ENCODE results near the gene SUV39H1. TPM values are rescaled to one million over a fixed set of nuclear protein-coding genes. Genes with fewer than 3 reads are reported as not detected.
"Not testable (repeated sequence)": the region's sequence is repeated elsewhere in the genome, so short reads cannot be mapped to it uniquely, and the experiment has no call there.

SUV39H1 gene
- total and polyA plus RNA-seq, 2 donors (not counting 1 experiment from before 2014, with no cell fraction given), result 6.7 to 9.5 TPM

DNA sequence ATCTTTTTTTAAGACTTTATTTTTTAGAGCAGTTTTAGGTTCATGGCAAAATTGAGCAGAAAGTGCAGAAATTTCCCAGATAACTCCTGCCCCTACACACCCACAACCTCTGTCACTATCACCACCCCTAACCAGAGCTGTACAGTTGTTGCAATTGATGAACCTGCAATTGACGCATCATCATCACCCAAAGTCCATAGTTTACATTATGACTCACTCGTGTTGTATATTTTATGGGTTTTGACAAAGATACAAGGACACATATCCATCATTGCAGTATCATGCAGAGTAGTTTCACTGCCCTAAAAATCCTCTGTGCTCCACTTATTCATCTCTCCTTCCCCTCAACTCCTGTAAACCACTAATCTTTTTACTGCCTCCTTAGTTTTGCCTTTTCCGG, 47.4 kb upstream of the SUV39H1 start:
- H3K9me3 ChIP-seq (ENCODE audit: control extremely low read depth in 1 of 3, control insufficient read depth in 2 of 3, insufficient read depth in 1 of 3, low read length in 2 of 3), result no peaks in the 10 kb centered on the region
- H3K27ac ChIP-seq (ENCODE audit: low read length in 2 of 2), result no peak overlapping the region
- no peak for TF ChIP-seq EZH2 (IDR thresholded peaks at IDR 0.05; ENCODE audit: borderline replicate concordance, insufficient read depth, low read depth, low read length, poor library complexity, severe bottlenecking)
- TF ChIP-seq, protein P1, sequence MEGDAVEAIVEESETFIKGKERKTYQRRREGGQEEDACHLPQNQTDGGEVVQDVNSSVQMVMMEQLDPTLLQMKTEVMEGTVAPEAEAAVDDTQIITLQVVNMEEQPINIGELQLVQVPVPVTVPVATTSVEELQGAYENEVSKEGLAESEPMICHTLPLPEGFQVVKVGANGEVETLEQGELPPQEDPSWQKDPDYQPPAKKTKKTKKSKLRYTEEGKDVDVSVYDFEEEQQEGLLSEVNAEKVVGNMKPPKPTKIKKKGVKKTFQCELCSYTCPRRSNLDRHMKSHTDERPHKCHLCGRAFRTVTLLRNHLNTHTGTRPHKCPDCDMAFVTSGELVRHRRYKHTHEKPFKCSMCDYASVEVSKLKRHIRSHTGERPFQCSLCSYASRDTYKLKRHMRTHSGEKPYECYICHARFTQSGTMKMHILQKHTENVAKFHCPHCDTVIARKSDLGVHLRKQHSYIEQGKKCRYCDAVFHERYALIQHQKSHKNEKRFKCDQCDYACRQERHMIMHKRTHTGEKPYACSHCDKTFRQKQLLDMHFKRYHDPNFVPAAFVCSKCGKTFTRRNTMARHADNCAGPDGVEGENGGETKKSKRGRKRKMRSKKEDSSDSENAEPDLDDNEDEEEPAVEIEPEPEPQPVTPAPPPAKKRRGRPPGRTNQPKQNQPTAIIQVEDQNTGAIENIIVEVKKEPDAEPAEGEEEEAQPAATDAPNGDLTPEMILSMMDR (IDR thresholded peaks at IDR 0.05), result no peak
- DNase-seq (no peak), ATAC-seq (ENCODE audit: low read depth) (no peak)
- H2AFZ ChIP-seq (ENCODE audit: insufficient read depth, low read depth, low read length, poor library complexity, severe bottlenecking), result no peak overlapping the region
- Mint-ChIP-seq H3K27me3 (no peaks in the 10 kb centered on the region), H3K4me1 (no peaks in the 10 kb centered on the region), H3K9me3 (ENCODE audit: insufficient read depth) (no peaks in the 10 kb centered on the region), H3K4me3 (no peak overlapping the region), H3K27ac (no peak overlapping the region)
- POLR2A ChIA-PET, result no interaction called here
- no peak overlapping the region for H3K4me2 ChIP-seq (replicated peaks; ENCODE audit: low read depth, low read length, poor library complexity, severe bottlenecking)
- WGBS (ENCODE audit: insufficient coverage), result no CpG with 5 or more reads among the region's 3 CpGs
- no peaks in the 10 kb centered on the region for H3K4me1 ChIP-seq (ENCODE audit: control insufficient read depth in 2 of 2, insufficient read depth in 2 of 2, low read length in 2 of 2)
- no peaks in the 10 kb centered on the region for H3K36me3 ChIP-seq (replicated peaks in 1 of 2; ENCODE audit: control extremely low read depth in 1 of 2, control insufficient read depth in 1 of 2, extremely low read depth in 1 of 2, insufficient read depth in 2 of 2, low read length in 1 of 2)
- CTCF ChIA-PET, result interaction anchor here (0.9 to 2.3 kb wide), 17 partner anchors 14 to 506 kb away, joined by 3 to 20 read pairs (median 4); partner anchors contain the start of genes KCND1, PQBP1 and TIMM17B
- H3K9ac ChIP-seq (ENCODE audit: low read length), result no peak overlapping the region
- H3K27me3 ChIP-seq (replicated peaks in 1 of 4; ENCODE audit: control extremely low read depth in 1 of 4, control insufficient read depth in 3 of 4, insufficient read depth in 4 of 4, low read length in 3 of 4), result no peaks in the 10 kb centered on the region
- H3K79me2 ChIP-seq (ENCODE audit: control insufficient read depth, insufficient read depth, low read length), result no peaks in the 10 kb centered on the region
- H4K20me1 ChIP-seq (ENCODE audit: control insufficient read depth, insufficient read depth, low read length, poor library complexity, severe bottlenecking), result no peaks in the 10 kb centered on the region
- no peak overlapping the region for H3K4me3 ChIP-seq (ENCODE audit: control extremely low read depth in 1 of 5, extremely low read depth in 1 of 5, insufficient read depth in 1 of 5, low read depth in 2 of 5, low read length in 4 of 5)
- intact Hi-C loops (cut with micrococcal nuclease), result loop anchor here (2.0 to 5.0 kb wide), 3 partner anchors 48 to 1188 kb away; partner anchors contain the start of gene SUV39H1

DNA sequence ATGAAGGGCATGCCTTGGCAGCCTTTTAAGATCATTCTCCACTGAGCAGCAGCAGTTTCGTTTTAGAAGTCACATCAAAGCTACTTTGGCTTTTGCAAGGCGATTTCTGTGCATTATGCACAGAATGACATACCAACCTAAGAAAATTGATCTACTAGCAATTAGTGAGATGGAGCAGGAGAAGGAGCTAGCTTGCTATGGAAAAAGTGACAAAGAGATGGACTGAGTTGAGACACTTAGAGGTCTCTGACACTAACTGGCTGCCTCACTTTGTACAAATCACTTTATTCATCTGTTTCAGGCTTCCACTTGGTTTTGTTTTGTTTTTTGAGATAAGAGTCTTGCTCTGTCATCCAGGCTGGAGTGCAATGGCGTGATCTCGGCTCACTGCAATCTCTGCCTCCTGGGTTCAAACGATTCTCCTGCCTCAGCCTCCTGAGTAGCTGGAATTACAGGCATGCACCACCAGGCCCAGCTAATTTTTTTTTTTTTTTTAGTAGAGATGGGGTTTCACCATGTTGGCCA, 44.4 kb upstream of the SUV39H1 start:
- H3K27me3 Mint-ChIP-seq; H3K27ac ChIP-seq (ENCODE audit: low read length in 2 of 2); intact Hi-C loops (cut with micrococcal nuclease); ATAC-seq (ENCODE audit: low read depth); H3K9ac ChIP-seq (ENCODE audit: low read length); H3K4me1 ChIP-seq (ENCODE audit: control insufficient read depth in 2 of 2, insufficient read depth in 2 of 2, low read length in 2 of 2); H3K27ac Mint-ChIP-seq; CTCF ChIA-PET; H3K79me2 ChIP-seq (ENCODE audit: control insufficient read depth, insufficient read depth, low read length); H3K4me1 Mint-ChIP-seq; H3K4me3 Mint-ChIP-seq; DNase-seq; POLR2A ChIA-PET; H3K36me3 ChIP-seq (replicated peaks in 1 of 2; ENCODE audit: control extremely low read depth in 1 of 2, control insufficient read depth in 1 of 2, extremely low read depth in 1 of 2, insufficient read depth in 2 of 2, low read length in 1 of 2); H3K27me3 ChIP-seq (replicated peaks in 1 of 4; ENCODE audit: control extremely low read depth in 1 of 4, control insufficient read depth in 3 of 4, insufficient read depth in 4 of 4, low read length in 3 of 4); H3K4me3 ChIP-seq (ENCODE audit: control extremely low read depth in 1 of 5, extremely low read depth in 1 of 5, insufficient read depth in 1 of 5, low read depth in 2 of 5, low read length in 4 of 5); H3K9me3 ChIP-seq (ENCODE audit: control extremely low read depth in 1 of 3, control insufficient read depth in 2 of 3, insufficient read depth in 1 of 3, low read length in 2 of 3); H3K9me3 Mint-ChIP-seq (ENCODE audit: insufficient read depth); H4K20me1 ChIP-seq (ENCODE audit: control insufficient read depth, insufficient read depth, low read length, poor library complexity, severe bottlenecking); H2AFZ ChIP-seq (ENCODE audit: insufficient read depth, low read depth, low read length, poor library complexity, severe bottlenecking); H3K4me2 ChIP-seq (replicated peaks; ENCODE audit: low read depth, low read length, poor library complexity, severe bottlenecking): not testable (repeated sequence)
- no CpG with 5 or more reads among the region's 5 CpGs for WGBS (ENCODE audit: insufficient coverage)

DNA sequence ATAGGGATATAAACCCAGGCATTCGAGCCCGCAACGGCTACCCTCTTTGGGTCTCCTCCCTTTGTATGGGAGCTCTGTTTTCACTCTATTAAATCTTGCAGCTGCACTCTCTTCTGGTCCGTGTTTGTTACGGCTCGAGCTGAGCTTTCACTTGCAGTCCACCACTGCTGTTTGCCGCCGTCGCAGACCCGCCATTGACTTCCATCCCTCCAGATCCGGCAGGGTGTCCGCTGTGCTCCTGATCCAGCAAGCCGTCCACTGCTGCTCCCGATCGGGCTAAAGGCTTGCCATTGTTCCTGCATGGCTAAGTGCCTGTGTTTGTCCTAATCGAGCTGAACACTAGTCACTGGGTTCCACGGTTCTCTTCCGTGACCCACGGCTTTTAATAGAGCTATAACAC, 41.8 kb upstream of the SUV39H1 start:
- H3K4me1 ChIP-seq (ENCODE audit: control insufficient read depth in 2 of 2, insufficient read depth in 2 of 2, low read length in 2 of 2); H3K4me1 Mint-ChIP-seq; H3K4me2 ChIP-seq (replicated peaks; ENCODE audit: low read depth, low read length, poor library complexity, severe bottlenecking); intact Hi-C loops (cut with micrococcal nuclease); H3K9me3 Mint-ChIP-seq (ENCODE audit: insufficient read depth); H3K9me3 ChIP-seq (ENCODE audit: control extremely low read depth in 1 of 3, control insufficient read depth in 2 of 3, insufficient read depth in 1 of 3, low read length in 2 of 3); H3K27me3 Mint-ChIP-seq; H3K79me2 ChIP-seq (ENCODE audit: control insufficient read depth, insufficient read depth, low read length); H3K36me3 ChIP-seq (replicated peaks in 1 of 2; ENCODE audit: control extremely low read depth in 1 of 2, control insufficient read depth in 1 of 2, extremely low read depth in 1 of 2, insufficient read depth in 2 of 2, low read length in 1 of 2); H3K27me3 ChIP-seq (replicated peaks in 1 of 4; ENCODE audit: control extremely low read depth in 1 of 4, control insufficient read depth in 3 of 4, insufficient read depth in 4 of 4, low read length in 3 of 4); H4K20me1 ChIP-seq (ENCODE audit: control insufficient read depth, insufficient read depth, low read length, poor library complexity, severe bottlenecking); H3K4me3 ChIP-seq (ENCODE audit: control extremely low read depth in 1 of 5, extremely low read depth in 1 of 5, insufficient read depth in 1 of 5, low read depth in 2 of 5, low read length in 4 of 5); POLR2A ChIA-PET; H3K27ac Mint-ChIP-seq; ATAC-seq (ENCODE audit: low read depth); H3K27ac ChIP-seq (ENCODE audit: low read length in 2 of 2); H2AFZ ChIP-seq (ENCODE audit: insufficient read depth, low read depth, low read length, poor library complexity, severe bottlenecking); CTCF ChIA-PET; H3K4me3 Mint-ChIP-seq; DNase-seq; H3K9ac ChIP-seq (ENCODE audit: low read length): not testable (repeated sequence)
- 87% methylated on average over 17 of the region's 19 CpGs for WGBS (ENCODE audit: insufficient coverage)
